ENCODE measurements around the gene KCNIP4. TPM values are rescaled to one million over a fixed set of nuclear protein-coding genes. Genes with fewer than 3 reads are reported as not detected.

Gene KCNIP4
- total RNA-seq, 6 experiments from 2014 or later, result not detected

DNA sequence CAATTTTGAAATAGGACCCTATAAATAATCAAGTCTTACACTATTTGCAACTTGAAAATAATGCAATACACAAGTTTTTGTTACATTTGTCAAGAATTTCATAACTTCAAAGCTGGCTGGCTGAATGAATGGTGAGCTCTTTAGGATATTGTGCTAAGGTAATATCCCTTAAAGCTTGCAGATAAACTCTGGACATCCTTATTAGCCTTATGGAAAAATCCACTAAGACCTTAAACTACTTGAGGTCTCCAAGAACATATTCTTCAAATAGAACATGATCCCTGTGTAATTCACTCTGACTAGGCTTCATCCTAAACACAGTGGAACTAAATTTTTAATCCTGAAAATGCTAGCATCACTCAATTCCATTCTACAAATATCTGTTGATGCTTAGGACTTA is 1049.0 kb downstream of the KCNIP4 start:
- ATAC-seq, result no peak
- no peaks in the 10 kb centered on the region for H3K27me3 ChIP-seq

DNA sequence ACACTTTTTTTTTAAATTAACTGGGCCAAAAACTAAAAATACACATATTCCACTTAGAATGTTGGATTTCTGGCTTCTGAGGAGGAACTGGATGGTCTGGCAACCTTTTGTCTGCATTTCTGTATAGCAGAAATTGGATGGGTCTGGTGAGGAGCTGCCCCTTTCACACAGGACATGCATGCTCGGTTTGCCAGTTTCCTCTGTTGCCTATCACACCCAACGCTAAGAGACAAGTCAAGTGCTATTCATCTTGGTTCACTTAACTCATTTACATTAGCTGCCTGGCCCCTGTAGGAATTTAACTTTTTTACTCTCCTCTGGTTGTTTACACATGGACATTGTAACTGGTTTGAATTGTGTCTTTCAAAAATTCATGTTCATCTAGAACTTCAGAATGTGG is 1052.6 kb downstream of the KCNIP4 start:
- DNase-seq (no peak), ATAC-seq (no peak)
- TF ChIP-seq, protein P1, sequence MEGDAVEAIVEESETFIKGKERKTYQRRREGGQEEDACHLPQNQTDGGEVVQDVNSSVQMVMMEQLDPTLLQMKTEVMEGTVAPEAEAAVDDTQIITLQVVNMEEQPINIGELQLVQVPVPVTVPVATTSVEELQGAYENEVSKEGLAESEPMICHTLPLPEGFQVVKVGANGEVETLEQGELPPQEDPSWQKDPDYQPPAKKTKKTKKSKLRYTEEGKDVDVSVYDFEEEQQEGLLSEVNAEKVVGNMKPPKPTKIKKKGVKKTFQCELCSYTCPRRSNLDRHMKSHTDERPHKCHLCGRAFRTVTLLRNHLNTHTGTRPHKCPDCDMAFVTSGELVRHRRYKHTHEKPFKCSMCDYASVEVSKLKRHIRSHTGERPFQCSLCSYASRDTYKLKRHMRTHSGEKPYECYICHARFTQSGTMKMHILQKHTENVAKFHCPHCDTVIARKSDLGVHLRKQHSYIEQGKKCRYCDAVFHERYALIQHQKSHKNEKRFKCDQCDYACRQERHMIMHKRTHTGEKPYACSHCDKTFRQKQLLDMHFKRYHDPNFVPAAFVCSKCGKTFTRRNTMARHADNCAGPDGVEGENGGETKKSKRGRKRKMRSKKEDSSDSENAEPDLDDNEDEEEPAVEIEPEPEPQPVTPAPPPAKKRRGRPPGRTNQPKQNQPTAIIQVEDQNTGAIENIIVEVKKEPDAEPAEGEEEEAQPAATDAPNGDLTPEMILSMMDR (IDR thresholded peaks at IDR 0.05), result no peak
- no peak for TF ChIP-seq POLR2A (IDR thresholded peaks at IDR 0.05)
- H3K36me3 ChIP-seq, result no peaks in the 10 kb centered on the region
- H3K9me3 ChIP-seq, result no peaks in the 10 kb centered on the region
- WGBS (ENCODE audit: insufficient coverage, low coverage, low lambda C conversion rate, missing lambda C conversion rate), result 35% methylated on average over 2 of the region's 2 CpGs
- H3K27me3 ChIP-seq, result no peaks in the 10 kb centered on the region
- intact Hi-C loops (cut with DNase I), result no loop called here
- no peak overlapping the region for H3K4me3 ChIP-seq
- no peak overlapping the region for H3K27ac ChIP-seq
- no peaks in the 10 kb centered on the region for H3K4me1 ChIP-seq

More for the DNA sequence above, 1049.0 kb downstream of the KCNIP4 start:
- Histone ChIP-seq H3K27ac (no peak overlapping the region), H3K9me3 (no peaks in the 10 kb centered on the region), H3K4me3 (no peak overlapping the region), H3K36me3 (no peaks in the 10 kb centered on the region), H3K4me1 (no peaks in the 10 kb centered on the region)
- no peak for DNase-seq
- intact Hi-C loops (cut with DNase I), result no loop called here
- TF ChIP-seq, protein P1 (IDR thresholded peaks at IDR 0.05), result no peak
- no peak for TF ChIP-seq POLR2A (IDR thresholded peaks at IDR 0.05)

DNA sequence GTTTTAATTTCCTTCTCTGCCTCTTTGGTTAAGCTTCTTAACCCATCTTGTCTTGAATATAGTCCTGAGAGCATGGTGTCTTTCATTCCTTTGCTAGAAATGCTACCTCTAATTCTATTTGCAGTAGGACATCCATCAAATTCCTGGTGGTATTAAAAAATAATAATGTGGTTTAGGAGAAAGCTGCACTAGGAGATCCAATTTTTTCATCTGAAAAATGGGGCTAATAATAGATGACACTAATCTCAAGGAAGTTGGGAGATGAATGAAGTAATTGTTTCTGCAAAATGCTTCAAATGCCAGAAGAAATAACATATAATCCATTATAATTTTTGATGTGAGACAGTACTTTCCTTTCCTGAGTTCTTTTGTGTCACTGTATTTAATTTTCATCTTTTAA is 1053.4 kb downstream of the KCNIP4 start:
- intact Hi-C loops (cut with DNase I), result no loop called here
- H3K4me1 ChIP-seq, result no peaks in the 10 kb centered on the region

DNA sequence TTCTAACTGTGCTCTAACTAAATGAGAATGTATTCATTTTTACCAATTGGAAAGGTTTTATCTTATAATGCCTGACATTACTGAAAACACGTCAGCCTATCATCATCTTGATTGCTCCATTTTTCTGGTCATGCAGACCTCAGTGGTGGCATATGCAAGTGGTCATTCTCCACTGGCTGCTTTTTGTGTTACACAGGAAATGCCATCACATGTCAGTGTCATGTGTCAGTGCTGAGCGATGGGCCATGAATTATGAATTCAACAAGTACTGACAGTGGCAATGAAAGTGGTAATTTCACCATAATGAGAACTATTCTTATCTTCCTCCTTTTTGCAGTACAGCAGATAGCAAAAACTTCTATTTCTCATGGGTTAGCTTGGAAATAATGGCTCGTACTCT is 1057.8 kb downstream of the KCNIP4 start:
- no peak for TF ChIP-seq POLR2A (IDR thresholded peaks at IDR 0.05)
- TF ChIP-seq, protein P1 (IDR thresholded peaks at IDR 0.05), result no peak
- intact Hi-C loops (cut with DNase I), result no loop called here
- no peaks in the 10 kb centered on the region for H3K4me1 ChIP-seq
- 50% methylated on average over 3 of the region's 3 CpGs for WGBS (ENCODE audit: insufficient coverage, low coverage, low lambda C conversion rate, missing lambda C conversion rate)
- H3K36me3 ChIP-seq, result no peaks in the 10 kb centered on the region
- ATAC-seq, result no peak
- no peak for DNase-seq
- H3K27ac ChIP-seq, result no peak overlapping the region
- H3K4me3 ChIP-seq, result no peak overlapping the region
- no peaks in the 10 kb centered on the region for H3K9me3 ChIP-seq
- no peaks in the 10 kb centered on the region for H3K27me3 ChIP-seq

More for the DNA sequence above, 1053.4 kb downstream of the KCNIP4 start:
- Histone ChIP-seq H3K9me3 (no peaks in the 10 kb centered on the region), H3K27ac (no peak overlapping the region), H3K27me3 (no peaks in the 10 kb centered on the region), H3K36me3 (no peaks in the 10 kb centered on the region), H3K4me3 (no peak overlapping the region)
- ATAC-seq (no peak), DNase-seq (no peak)
- TF ChIP-seq, protein P1 (IDR thresholded peaks at IDR 0.05), result no peak
- no peak for TF ChIP-seq POLR2A (IDR thresholded peaks at IDR 0.05)

DNA sequence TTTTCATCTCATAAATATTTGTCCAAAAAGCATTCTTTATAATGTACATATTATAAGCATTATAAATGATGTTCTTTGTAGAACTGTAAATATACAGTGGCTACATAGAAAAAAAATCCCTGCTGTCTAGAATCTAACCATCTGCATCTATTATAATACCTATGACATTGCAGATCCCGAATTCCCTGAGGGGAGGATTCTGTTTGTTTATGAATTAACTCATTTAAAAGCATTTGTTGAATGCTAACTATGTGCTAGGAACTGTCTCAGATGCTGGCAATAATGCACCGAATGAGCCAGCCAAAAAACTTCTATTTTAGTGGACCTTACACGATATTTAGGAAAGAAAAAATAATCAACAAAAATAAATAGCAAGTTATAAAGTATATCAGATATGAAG is 1058.7 kb downstream of the KCNIP4 start:
- TF ChIP-seq, protein P1 (IDR thresholded peaks at IDR 0.05), result no peak
- no peak for TF ChIP-seq POLR2A (IDR thresholded peaks at IDR 0.05)
- DNase-seq (no peak), ATAC-seq (no peak)
- Histone ChIP-seq H3K36me3 (no peaks in the 10 kb centered on the region), H3K4me3 (no peak overlapping the region), H3K4me1 (no peaks in the 10 kb centered on the region), H3K9me3 (no peaks in the 10 kb centered on the region), H3K27me3 (no peaks in the 10 kb centered on the region), H3K27ac (no peak overlapping the region)
- intact Hi-C loops (cut with DNase I), result no loop called here
- WGBS (ENCODE audit: insufficient coverage, low coverage, low lambda C conversion rate, missing lambda C conversion rate), result 44% methylated on average over 3 of the region's 3 CpGs
